Fibroblast of lung (primary cell): ENCODE data around the gene ANKFN1. TPM values are rescaled to one million over a fixed set of nuclear protein-coding genes. Genes with fewer than 3 reads are reported as not detected.

Source experiments
- DNase-seq, 2 donors: peaks; one replicate each; pipeline versions ENCODE4 v3.0.0 to v3.0.0-alpha.2; 2010; ENCODE audit warnings: low read depth in 2 of 2
- H2AFZ ChIP-seq: 2 replicates; pipeline ENCODE4 v1.5.1; 2012; ENCODE audit warnings: low read length, control low read depth, inconsistent platforms
- H3K27ac ChIP-seq: 2 replicates; pipeline ENCODE4 v1.5.1; 2011; ENCODE audit warnings: low read length, control low read depth; ENCODE audit not compliant: insufficient read depth
- H3K27me3 ChIP-seq: 2 replicates; pipeline ENCODE4 v1.5.1; 2011; ENCODE audit warnings: mild to moderate bottlenecking, low read length; ENCODE audit not compliant: control insufficient read depth, insufficient read depth
- H3K36me3 ChIP-seq: 2 replicates; pipeline ENCODE4 v1.5.1; 2011; ENCODE audit warnings: low read length; ENCODE audit not compliant: control insufficient read depth, insufficient read depth
- H3K4me1 ChIP-seq: 2 replicates; pipeline ENCODE4 v1.5.1; 2011; ENCODE audit warnings: low read length; ENCODE audit not compliant: control insufficient read depth, insufficient read depth; ENCODE audit errors: extremely low read depth
- H3K4me2 ChIP-seq: 2 replicates; pipeline ENCODE4 v1.5.1; 2011; ENCODE audit warnings: low read length, control low read depth; ENCODE audit not compliant: insufficient read depth; ENCODE audit errors: extremely low read depth
- H3K4me3 ChIP-seq, 4 experiments: fragments of 200-600 bp in 1 of 4; sonication (generic) in 1 of 4; replicated peaks in 1 of 4; 2 replicates each; pipeline ENCODE4 v1.5.1; 2011 to 2016; ENCODE audit warnings: low read length in 4 of 4, low read depth in 3 of 4, mild to moderate bottlenecking in 3 of 4, control low read depth in 2 of 4, inconsistent platforms in 1 of 4, mixed read lengths in 1 of 4; ENCODE audit not compliant: insufficient read depth in 1 of 4; ENCODE audit errors: control extremely low read depth in 1 of 4
- H3K79me2 ChIP-seq: 2 replicates; pipeline ENCODE4 v1.5.1; 2012; ENCODE audit warnings: mild to moderate bottlenecking, low read length, inconsistent platforms; ENCODE audit not compliant: control insufficient read depth, insufficient read depth
- H3K9ac ChIP-seq: 2 replicates; pipeline ENCODE4 v1.5.1; 2011; ENCODE audit warnings: mild to moderate bottlenecking, low read length, control low read depth; ENCODE audit not compliant: insufficient read depth
- H3K9me3 ChIP-seq: 2 replicates; pipeline ENCODE4 v1.5.1; 2012; ENCODE audit warnings: low read depth, low read length; ENCODE audit not compliant: control insufficient read depth, insufficient read depth
- H4K20me1 ChIP-seq: 2 replicates; pipeline ENCODE4 v1.5.1; 2011; ENCODE audit warnings: low read length; ENCODE audit not compliant: control insufficient read depth, insufficient read depth; ENCODE audit errors: extremely low read depth
- CTCF ChIP-seq, 2 donors: IDR thresholded peaks in 1 of 2; conservative IDR thresholded peaks in 1 of 2; 1 replicate in 1 of 2; 2 replicates in 1 of 2; pipeline ENCODE4 v1.5.1; 2011 to 2012; ENCODE audit warnings: low read length in 2 of 2, control low read depth in 1 of 2, inconsistent platforms in 1 of 2, low read depth in 1 of 2, mild to moderate bottlenecking in 1 of 2
- EZH2 ChIP-seq: IDR thresholded peaks from 2 replicates; pipeline ENCODE4 v1.5.1; 2012; ENCODE audit warnings: low read length, control low read depth, mild to moderate bottlenecking; ENCODE audit errors: missing control alignments
- polyA plus RNA-seq, 2 donors: library from polyadenylated mRNA; depleted of rRNA in 1 of 2; stranded (reverse) in 1 of 2; unstranded in 1 of 2; fragments of >200 nt; gene quantifications; 2 replicates each; pipeline ENCODE4 v1.2.1, GENCODE V29; 2011 to 2012; ENCODE audit warnings: missing spikeins in 1 of 2
- total RNA-seq: library from RNA; depleted of rRNA; stranded (reverse); fragments of >200 nt; gene quantifications from 2 replicates; pipeline ENCODE4 v1.2.1, GENCODE V29; 2014

ANKFN1 gene
- total and polyA plus RNA-seq, 2 donors (not counting 1 experiment from before 2014, with no cell fraction given): 0.19 TPM; not detected in 1

- TF ChIP-seq CTCF (conservative IDR thresholded peaks at IDR 0.05 in 1 of 2, IDR thresholded peaks at IDR 0.05 in 1 of 2; ENCODE audit: low read depth in 1 of 2, low read length in 2 of 2) (no peak), EZH2 (no peak)
- Histone ChIP-seq H3K4me1 (no peaks in the 10 kb centered on the region), H3K4me3 (no peak overlapping the region), H4K20me1 (no peaks in the 10 kb centered on the region), H3K27me3 (peaks cover 3% of the 10 kb centered on the region), H3K27ac (no peak overlapping the region), H3K4me2 (no peak overlapping the region), H3K9me3 (no peaks in the 10 kb centered on the region), H2AFZ (no peak overlapping the region), H3K9ac (no peak overlapping the region), H3K79me2 (no peaks in the 10 kb centered on the region), H3K36me3 (no peaks in the 10 kb centered on the region)
- no peak for DNase-seq
Observed at GRCh38 chr17:56325313-56326000, 172.2 kb downstream of the ANKFN1 start.

- Histone ChIP-seq H3K79me2 (no peaks in the 10 kb centered on the region), H4K20me1 (no peaks in the 10 kb centered on the region), H2AFZ (no peak overlapping the region), H3K4me1 (no peaks in the 10 kb centered on the region), H3K9me3 (no peaks in the 10 kb centered on the region), H3K27ac (no peak overlapping the region), H3K4me3 (no peak overlapping the region), H3K27me3 (peaks cover 3% of the 10 kb centered on the region), H3K9ac (no peak overlapping the region), H3K4me2 (no peak overlapping the region), H3K36me3 (no peaks in the 10 kb centered on the region)
- TF ChIP-seq CTCF (conservative IDR thresholded peaks at IDR 0.05 in 1 of 2, IDR thresholded peaks at IDR 0.05 in 1 of 2; ENCODE audit: low read depth in 1 of 2, low read length in 2 of 2) (no peak), EZH2 (no peak)
- no peak for DNase-seq
Observed at GRCh38 chr17:56326001-56326359, 172.7 kb downstream of the ANKFN1 start.

DNA sequence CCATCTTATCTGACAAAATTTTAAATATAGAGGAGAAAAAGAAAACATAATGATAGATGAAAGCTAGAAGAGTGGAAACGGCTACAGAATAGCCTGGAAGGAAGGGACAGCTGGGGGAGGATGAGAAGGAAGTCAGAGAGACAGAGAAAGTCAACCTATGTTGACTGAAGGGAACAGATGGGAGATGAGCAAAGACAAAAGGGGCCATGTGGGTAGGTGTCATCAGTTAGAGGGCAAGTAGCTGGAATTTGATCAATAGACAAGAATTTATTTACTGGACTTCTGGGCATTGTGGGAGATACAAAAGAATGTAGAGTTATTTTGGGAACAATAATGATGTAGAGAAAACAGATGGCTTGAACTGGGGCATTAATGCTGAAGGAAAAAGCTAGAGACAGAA is 194.4 kb downstream of the ANKFN1 start:
- no peaks in the 10 kb centered on the region for H3K27me3 ChIP-seq
- H3K4me1 ChIP-seq: no peaks in the 10 kb centered on the region
- no peak overlapping the region for H3K4me3 ChIP-seq
- no peaks in the 10 kb centered on the region for H3K9me3 ChIP-seq
- no peak for DNase-seq
- H2AFZ ChIP-seq: no peak overlapping the region
- H3K4me2 ChIP-seq: no peak overlapping the region
- no peak overlapping the region for H3K9ac ChIP-seq
- no peaks in the 10 kb centered on the region for H3K36me3 ChIP-seq
- no peaks in the 10 kb centered on the region for H4K20me1 ChIP-seq
- TF ChIP-seq CTCF (conservative IDR thresholded peaks at IDR 0.05 in 1 of 2, IDR thresholded peaks at IDR 0.05 in 1 of 2; ENCODE audit: low read depth in 1 of 2, low read length in 2 of 2) (no peak), EZH2 (no peak)
- H3K27ac ChIP-seq: no peak overlapping the region
- H3K79me2 ChIP-seq: no peaks in the 10 kb centered on the region
